HG02970 (cell line): Measurements from ENCODE around the gene UBE2G2.
A peak's percentile ranks its signal among the peaks of the same experiment; 100 is the strongest.
"Not testable (repeated sequence)": the region's sequence is repeated elsewhere in the genome, so short reads cannot be mapped to it uniquely, and the experiment has no call there.

Experiments
- ATAC-seq: cut with Tn5 transposase; IDR thresholded peaks from one replicate; pipeline ENCODE4 v1.9.1; 2021; ENCODE audit warnings: mild to moderate bottlenecking, moderate library complexity, moderate number of reproducible peaks; ENCODE audit not compliant: unreplicated experiment, low FRiP score

UBE2G2 gene

DNA sequence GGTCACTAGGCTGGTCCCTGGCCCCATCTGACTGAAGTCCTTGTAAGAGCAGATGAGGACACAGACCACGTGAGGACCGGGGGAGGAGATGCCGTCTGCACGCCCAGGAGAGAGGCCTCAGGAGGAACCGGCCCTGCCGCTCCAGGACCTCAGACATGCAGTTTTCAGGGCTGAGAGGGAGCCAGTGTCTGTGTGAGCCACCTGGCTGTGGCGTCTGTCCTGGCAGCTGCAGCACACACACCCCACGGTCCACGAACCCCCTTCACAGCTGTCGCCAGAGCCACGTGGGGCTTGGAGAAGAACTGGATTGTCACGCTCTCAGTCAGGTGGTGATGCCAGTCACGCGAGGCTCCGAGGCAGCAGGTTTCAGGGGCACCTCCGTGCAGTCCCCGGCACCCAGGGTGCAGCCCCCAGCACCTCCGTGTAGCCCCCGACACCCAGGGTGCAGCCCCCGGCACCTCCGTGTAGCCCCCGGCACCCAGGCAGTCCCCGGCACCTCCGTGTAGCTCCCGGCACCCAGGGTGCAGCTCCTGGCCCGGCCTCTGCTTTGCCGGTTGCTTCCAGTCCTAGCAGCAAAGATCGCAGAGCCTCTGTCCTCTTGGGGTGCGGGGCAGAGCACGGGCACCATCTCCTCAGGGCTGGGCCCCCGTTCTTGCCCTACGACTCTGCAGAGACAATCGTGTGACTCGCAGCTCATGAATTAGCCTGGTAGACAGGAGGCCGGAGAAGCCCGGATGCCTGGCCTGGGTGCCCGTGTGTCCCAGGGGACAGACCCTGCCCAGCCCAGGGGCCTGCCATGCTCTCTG is 35.2 kb upstream of the UBE2G2 start:
- ATAC-seq: no peak

DNA sequence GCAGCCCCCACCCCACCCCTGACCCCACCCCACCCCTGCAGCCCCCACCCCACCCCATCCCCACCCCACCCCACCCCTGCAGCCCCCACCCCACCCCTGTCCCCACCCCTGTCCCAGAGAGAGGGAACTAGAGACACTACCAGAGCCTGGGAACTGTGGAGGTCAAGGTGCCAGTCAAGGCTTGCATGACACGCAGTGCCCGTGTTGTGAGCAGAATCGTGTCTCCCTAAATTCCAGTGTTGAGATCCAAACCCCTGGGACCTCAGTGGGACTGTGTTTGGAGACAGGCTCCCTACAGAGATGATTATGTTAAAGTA is 34.7 kb upstream of the UBE2G2 start:
- no peak for ATAC-seq

DNA sequence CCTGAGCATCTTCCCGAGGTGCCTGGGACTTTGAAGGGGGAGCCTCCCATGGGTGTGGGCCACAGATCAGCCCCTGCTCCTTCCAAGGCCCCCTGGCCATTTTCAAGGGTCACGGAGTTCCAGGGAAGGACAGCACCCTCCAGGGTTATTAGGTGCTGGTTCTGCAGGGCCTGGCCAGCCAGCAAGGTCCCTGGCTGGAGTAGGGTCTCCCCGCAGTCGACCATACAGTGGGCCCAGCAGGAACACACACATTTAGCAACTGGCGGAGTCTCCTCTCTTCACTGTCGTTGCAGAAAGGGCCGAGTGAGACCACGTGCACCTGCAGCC is 34.0 kb upstream of the UBE2G2 start:
- no peak for ATAC-seq

DNA sequence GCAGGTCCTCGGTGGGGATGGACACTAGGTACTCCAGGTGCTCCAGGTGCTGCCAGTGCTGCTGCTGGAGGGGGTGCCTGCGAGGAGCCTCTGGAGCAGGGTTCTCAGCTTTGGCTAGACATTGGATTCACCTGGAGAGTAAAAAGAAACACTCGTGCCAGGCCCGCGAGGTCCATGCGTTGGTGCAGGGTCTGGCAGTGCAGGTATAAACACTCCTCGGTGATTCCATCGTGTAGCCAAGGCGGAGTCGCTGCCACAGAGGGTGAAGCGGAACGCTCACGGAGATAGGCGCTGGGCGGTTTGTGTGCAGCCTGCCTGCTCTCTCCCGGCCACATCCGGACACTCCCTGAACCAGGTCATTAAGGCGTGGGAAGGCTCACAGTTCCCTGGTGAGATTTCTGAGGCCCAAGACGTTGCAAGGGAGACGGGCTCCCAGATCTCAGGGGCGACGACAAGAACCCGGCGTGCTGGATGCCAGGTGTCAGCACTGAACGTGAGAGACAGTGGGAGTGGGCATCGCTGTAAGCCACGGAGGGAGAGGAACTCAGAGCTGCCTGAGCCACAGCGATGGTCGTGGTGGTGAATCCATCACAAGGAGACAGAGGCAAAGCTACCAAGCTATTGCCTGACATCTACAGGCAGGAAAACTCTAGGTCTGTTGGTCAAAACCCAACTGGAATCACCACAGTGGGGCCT is 33.5 kb upstream of the UBE2G2 start:
- no peak for ATAC-seq

DNA sequence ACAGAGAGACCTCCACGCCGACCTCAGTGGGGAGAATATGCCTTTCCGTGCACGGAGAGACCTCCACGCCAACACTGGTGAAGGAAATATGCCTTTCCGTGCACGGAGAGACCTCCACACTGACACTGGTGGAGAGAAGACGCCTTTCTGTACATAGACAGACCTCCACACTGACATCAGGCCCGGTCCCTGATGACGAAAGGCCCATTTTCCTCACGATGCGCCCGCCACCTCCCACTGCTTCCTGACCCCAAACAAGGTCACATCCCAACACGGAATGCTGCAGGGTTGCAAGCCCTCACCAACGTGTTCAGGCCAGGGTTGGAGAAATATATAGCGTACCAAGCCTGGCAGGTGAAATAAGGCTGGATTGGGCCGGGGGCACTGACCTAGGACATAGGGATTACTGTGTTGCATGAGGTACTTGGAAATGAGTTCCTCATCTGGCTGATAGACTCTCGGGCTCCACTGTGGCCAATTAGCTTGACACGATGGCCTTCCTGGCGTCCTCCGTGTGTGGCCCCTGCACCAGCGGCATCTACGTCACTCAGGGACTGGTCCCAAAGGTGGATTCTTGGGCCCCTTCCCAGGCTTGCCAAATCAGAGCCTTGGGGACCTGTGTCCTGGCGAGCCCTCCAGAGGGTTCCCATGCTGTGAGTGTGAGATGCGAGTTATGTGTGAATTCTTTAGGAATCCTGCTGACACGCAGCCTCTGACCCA is 32.8 kb upstream of the UBE2G2 start:
- no peak for ATAC-seq

DNA sequence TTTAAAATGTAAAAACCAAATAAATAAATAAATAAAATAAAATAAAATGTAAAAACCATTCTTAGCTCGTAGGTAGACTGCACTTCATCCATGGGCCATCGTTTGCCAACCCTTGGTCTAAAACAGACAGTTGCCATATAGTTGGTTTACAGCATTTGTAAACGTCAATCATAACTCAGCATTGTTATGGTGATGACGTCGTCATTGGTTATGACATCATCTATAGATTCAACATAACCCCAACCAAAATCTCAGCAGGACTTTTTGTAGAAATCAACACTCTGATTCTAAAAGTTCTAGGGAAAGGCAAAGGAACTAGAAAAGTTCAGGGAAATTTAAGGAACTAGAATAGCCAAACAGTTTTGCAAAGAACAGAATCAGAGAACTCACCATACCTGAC is 32.0 kb upstream of the UBE2G2 start:
- no peak for ATAC-seq

DNA sequence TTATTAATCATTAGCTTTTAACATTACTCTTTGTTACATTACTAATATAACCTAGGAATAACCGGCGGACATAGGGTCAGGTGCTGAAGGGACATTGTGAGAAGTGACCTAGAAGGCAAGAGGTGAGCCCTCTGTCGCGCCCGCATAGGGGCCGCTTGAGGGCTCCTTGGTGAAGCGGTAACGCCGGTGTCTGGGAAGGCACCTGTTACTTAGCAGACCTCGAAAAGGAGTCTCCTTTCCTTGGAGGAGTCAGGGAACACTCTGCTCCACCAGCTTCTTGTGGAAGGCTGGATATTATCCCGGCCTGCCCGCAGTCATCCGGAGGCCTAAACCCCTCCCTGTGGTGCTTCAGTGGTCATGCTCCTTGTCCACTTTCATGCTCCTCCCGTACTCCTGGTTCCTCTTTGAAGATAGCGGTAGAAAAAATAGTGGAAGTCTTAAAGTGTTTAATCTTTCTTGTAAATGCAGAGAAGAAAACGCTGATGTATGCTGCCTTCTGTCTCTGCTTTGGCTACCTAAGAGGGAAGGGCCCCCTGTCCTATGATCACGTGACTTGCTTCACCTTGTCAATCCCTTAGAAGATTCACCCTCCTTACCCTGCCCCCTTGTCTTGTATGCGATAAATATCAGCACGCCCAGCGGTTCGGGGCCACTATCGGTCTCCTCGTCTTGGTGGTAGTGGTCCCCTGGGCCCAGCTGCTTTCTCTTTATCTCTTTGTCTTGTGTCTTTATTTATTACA is 31.1 kb upstream of the UBE2G2 start:
- ATAC-seq: not testable (repeated sequence)

DNA sequence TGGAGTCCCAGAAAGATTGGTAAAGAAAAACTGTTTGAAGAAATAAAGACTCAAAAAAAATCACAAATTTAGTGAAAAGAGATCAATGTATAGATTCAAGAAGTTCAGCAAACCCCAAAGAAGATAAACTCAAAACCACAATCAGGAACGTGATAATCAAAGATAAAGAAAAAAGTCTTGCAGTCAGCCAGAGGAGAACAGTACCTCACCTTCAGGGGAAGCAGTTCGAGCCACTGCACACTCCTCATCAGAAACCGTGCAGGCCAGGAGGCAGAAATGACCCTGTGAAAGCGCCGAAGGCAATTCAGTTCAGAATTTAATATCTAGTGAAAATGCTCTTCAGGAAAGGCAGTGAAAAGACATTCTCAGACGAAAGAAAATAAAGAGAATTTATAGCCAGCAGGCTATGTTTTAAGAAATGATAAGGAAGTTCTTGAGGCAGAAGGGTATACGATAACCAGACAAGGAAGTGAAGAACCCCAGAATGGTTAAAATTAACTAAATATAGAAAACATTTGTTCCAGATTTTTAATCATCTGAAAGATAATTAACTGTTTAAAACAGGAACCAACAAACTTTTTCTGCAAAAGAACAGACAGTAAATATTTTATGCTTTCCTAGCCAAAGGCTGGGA is 29.7 kb upstream of the UBE2G2 start:
- no peak for ATAC-seq

DNA sequence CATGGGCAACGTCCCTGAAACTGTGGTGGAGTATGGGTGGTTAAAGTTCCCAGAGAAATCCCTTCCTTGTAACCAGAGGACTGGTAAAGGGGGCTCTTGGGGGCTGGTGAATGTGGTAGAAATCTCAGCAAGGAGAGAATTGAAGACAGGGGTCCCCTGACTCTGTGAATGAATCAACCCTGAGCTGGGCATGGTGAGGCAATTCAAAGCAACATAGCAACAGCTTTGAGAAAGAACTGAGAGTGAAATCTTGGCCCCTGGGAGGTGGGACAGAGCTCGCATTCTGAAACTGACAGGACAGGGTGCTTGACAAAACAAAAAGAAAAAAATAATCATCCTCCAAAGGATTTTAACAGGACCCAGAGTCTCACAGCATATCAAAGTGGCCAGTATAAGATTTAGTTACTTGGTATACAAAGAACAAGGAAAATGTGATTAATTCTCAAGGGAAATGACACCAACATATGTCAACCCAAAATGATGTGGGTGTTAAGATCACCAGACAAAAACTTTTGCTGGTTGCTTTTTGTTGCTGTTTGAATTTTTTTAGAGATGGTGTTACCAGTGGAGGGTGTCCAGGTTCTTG is 28.0 kb upstream of the UBE2G2 start:
- no peak for ATAC-seq

DNA sequence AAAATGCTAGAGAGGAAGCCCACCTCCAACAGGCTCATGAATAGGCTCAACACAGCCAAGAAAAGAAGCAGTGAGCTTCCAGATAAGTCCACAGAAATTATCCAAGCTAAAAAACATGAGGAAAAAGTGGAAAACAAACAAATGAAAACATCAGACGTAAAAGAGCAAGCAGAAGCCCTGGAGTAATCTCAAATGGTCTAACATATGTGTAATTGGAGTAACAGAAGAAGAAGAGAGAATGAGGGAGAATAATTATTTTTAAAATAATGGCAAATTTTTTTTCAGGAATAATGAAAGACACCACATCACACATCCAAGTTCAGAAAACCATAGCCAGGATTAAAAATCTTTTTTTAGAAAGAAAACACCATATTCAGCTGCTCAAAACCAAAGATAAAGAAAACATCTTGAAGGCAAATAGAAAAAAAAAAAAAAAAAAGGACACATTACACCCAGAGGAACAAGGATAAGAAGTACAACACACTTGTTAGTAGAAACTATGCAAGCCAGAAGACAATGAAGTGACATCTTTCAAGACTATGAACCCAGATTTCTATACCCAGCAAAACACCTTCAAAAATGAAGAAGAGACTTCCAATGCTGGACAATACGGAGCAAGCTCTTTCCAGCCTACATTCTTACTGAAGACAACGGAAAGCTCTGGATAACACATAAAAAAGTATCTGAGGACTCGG is 26.9 kb upstream of the UBE2G2 start:
- ATAC-seq: no peak

DNA sequence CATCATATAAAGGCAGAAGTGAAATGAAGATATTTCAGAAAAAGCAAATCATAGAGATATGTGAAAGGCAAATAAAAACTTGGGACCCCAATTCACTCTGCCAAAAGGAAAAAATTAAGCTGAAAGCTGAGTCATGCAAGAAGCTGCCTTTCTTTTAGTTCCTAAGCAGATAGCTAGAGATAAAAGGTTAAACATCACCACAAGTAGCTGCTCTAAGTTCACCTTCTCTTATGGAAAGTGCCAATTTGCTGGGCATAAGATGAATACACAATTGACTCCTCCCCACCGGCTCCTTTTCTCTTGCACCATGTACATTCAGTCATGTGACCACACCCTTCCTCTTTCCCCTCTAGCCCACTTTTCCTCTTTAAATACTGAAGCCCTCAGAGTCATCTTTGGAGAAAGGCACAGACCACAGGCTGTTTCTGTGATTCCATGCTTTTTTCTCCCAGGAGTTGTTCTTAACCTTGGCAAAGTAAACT is 21.6 kb upstream of the UBE2G2 start:
- ATAC-seq: no peak

DNA sequence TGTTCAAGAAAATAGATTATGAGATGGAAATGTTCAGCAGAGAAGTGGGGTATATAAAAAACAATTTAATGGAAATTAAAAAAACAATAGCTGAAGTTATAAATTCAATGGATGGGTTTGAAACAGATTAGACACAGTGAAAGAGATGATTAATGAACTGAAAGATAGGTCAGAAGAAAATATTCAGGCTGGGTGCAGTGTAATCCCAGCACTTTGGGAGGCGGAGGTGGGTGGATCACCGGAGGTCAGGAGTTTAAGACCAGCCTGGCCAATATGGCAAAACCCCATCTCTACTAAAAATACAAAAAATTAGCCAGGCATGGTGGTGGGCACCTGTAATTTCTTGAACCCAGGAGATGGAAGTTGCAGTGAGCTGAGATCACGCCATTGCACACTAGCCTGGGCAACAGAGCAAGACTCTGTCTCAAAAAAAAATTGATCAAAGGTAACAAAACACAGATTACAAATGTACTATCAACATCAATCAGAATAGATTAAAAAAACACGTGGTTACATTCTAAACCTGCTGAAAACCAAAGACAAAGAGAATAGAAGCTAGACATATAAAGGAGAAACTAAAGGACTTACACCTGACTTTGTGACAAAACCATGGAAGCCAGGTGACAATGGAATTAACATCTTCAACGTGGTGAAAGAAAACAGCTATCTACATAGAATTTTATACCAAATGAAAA is 21.0 kb upstream of the UBE2G2 start:
- no peak for ATAC-seq

DNA sequence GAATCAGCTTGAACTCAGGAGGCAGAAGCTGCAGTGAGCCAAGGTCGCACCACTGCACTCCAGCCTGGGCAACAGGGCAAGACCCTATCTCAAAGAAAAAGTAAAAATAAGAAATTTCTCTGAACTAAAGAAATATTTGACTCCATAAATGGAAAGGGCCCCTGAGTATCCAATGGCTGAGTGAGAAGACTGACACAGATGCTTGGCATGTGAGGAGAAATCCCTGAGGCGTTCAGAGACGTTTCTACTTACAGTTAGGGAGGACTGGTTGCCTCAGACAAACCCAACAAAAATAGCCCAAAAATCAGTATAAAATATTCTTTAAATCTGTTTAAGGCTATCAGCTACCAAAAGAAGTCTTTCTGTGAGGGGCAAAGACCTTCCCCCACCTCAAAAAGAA is 19.2 kb upstream of the UBE2G2 start:
- ATAC-seq: no peak

DNA sequence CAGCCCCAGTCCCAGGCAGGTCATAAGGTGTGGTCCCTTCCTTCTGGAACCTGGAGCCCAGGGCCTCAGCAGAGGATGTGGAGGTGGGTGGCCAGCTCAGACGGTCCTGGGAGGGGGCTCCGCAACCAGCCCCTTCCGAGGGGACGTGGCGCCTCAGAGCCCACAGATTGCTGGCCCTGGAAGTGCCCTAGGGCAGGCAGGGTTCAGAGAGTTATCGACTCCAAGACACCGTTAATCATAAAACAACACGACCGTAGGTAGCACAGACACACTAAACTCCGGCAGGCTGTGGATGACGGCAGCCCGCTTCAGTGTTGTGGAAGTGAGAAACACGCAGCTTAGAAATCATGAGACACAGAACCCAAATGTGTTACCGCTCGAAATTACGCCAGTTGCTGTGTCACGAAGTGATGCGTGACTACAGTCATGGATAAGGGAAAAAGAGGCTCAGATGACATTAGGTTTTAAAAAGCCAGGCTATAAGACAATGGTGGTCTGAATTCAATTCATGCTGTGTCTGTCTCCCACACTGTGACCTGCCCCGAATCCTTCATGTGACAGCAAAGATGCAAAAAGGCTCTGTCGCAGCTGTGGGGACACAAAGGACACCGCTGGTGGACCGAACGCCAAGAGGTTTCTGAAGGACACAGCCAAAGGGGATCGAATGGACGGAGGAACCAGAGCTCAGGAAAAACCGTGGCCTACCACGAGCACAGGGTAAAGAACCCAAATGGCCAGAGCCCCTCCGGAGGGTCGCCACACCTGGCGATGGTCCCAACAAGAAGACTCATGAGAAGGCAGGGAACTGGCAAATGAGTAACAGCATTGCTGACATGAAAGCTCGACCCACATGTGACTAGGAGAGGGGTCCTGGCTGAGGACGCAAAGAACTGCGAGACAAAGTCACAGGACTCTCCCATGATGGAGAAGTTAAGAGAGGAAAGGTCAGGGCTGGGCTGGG is 17.9 kb upstream of the UBE2G2 start:
- ATAC-seq: no peak

DNA sequence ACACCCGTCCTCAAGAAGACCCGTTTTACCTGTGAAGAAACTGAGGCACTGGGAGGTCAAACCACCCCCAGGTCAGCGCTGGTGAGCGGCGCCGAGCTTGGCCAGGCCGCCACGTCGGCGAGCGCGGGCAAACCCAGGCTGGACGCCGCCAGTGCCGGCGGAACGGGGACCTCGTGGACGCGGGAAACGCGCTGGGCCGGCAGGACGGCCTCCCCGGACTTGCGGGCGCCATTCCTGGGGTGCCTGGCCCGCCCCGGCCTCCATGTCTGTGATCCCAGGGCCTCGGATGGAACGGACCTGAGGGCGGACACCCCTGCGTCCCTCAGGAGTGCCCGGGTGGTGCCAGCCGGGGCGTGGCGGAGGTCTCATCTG is 17.0 kb upstream of the UBE2G2 start:
- no peak for ATAC-seq

DNA sequence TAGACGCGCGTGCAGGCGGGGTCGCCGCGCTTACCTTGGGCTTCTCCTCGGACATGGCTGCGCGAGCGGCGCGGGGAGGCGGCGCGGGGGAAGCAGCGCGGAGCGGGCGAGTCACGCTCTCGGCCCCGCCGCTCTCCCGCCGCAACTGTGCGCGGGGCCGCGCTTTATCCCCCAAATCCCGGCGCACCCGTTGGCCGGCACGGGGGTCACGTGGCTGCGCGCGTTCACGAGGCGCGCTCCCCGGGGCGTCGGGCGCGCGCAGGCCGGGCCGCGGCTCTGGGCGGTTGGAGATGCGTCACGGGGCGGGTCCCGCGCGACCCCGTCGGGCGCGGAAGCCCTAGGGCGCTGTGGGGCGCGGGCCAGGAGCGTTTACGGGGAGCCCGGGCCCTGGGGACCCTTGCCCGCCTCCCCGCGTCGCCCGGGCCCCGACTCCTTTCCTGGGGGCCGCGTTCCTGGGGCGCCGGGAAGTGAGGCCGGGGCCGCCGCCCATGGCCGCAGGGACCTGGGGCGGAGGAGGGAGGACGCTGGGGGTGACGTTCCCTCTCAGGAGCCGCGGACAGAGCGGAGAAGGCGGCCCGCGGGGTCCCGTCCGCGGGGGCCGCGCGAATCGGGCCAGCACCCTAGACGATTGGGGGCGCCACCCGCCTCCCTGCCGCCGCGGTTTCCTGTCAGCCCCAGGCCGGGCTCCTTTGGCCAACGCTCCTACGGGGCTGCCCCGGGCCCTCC is 16.5 kb upstream of the UBE2G2 start, which contains the start of gene SUMO3:
Gene SUMO3, minus strand, starts transcription at position 149 of the 726 bp plus-strand sequence. Its CDS starts 94 bp downstream, at position 55.
- ATAC-seq: peak; percentile 63

DNA sequence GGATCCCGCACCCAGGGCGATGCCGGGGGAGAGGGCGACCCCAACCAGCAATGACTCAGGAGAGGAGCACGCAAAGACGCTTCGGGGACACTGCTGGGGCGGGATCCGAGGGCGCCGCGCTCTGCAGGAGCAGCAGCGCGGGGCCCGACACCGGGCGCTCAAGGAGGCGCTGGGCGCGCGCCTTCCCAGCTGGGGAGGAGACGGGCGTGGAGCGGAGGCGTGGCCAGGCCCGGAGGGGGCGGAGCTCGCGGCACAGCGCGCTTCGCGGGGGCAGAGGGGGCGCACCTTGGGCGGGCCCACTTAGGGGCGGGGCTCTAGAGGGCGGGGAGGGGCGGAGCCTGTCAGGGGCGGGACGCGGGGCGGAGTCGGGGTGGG is 15.9 kb upstream of the UBE2G2 start:
- peak; percentile 65 for ATAC-seq
